WTC11 (cell line): Measurements from ENCODE around the gene CPT1A. TPM values are rescaled to one million over a fixed set of nuclear protein-coding genes. Genes with fewer than 3 reads are reported as not detected.

Experiments
- ATAC-seq: fragments of 200-7000 bp; cut with Tn5 transposase; 2 replicates; pipeline ENCODE4 v1.10.0; 2021; ENCODE audit warnings: mild to moderate bottlenecking, moderate library complexity
- CTCF ChIA-PET: fragments of 300-600 bp; sonication (Branson Sonifier 250); formaldehyde crosslinking; loops from one replicate; lab custom pipeline; 2021; ENCODE audit warnings: antibody characterized with exemption; lab: Charles Lee
- POLR2A ChIA-PET: fragments of 350-600 bp; sonication (Branson Sonifier 250); formaldehyde crosslinking; loops from one replicate; lab custom pipeline; 2021; ENCODE audit warnings: antibody characterized with exemption; lab: Charles Lee
- DNase-seq: peaks from one replicate; pipeline ENCODE4 v3.0.0; 2021; ENCODE audit warnings: low spot score
- H3K27ac Mint-ChIP-seq: 2 replicates; pipeline ENCODE4 v1.8.0; 2021; ENCODE audit warnings: mixed read lengths
- H3K27me3 Mint-ChIP-seq: 2 replicates; pipeline ENCODE4 v1.8.0; 2021; ENCODE audit warnings: low read depth, mild to moderate bottlenecking, moderate library complexity, mixed read lengths
- H3K36me3 Mint-ChIP-seq: 2 replicates; pipeline ENCODE4 v1.8.0; 2021; ENCODE audit warnings: mixed read lengths
- H3K4me1 Mint-ChIP-seq: 2 replicates; pipeline ENCODE4 v1.8.0; 2022; ENCODE audit warnings: mixed read lengths
- H3K4me3 Mint-ChIP-seq: 2 replicates; pipeline ENCODE4 v1.8.0; 2021; ENCODE audit warnings: mild to moderate bottlenecking, moderate library complexity, mixed read lengths
- H3K9me3 Mint-ChIP-seq: 2 replicates; pipeline ENCODE4 v1.8.0; 2021; ENCODE audit warnings: mixed read lengths
- CDX4 ChIP-seq: fragments of 250-450 bp; sonication (Bioruptor Pico); IDR thresholded peaks from 2 replicates; pipeline ENCODE4 v1.9.0; 2021; ENCODE audit warnings: moderate library complexity, mild to moderate bottlenecking, inconsistent platforms, borderline replicate concordance
- CREB1 ChIP-seq: sonication (generic); formaldehyde crosslinking; IDR thresholded peaks from 2 replicates; pipeline ENCODE4 v1.8.0; 2023; ENCODE audit warnings: mild to moderate bottlenecking, missing genetic modification reagents
- CREM ChIP-seq: sonication (generic); formaldehyde crosslinking; IDR thresholded peaks from 2 replicates; pipeline ENCODE4 v1.8.1; 2022; ENCODE audit warnings: mild to moderate bottlenecking, missing genetic modification reagents, moderate library complexity
- E2F1 ChIP-seq: sonication (generic); formaldehyde crosslinking; IDR thresholded peaks from 2 replicates; pipeline ENCODE4 v1.8.0; 2022; ENCODE audit warnings: mild to moderate bottlenecking, missing genetic modification reagents
- ELF4 ChIP-seq: sonication (generic); formaldehyde crosslinking; IDR thresholded peaks from 2 replicates; pipeline ENCODE4 v1.8.1; 2022; ENCODE audit warnings: low read depth, mild to moderate bottlenecking, moderate library complexity, missing genetic modification reagents
- ERG ChIP-seq: fragments of 250-450 bp; sonication (Bioruptor Pico); IDR thresholded peaks from 2 replicates; pipeline ENCODE4 v1.8.0; 2021; ENCODE audit warnings: mild to moderate bottlenecking
- ESRRA ChIP-seq: sonication (generic); formaldehyde crosslinking; IDR thresholded peaks from 2 replicates; pipeline ENCODE4 v1.8.1; 2022; ENCODE audit warnings: mild to moderate bottlenecking, missing genetic modification reagents, borderline replicate concordance
- GRHL2 ChIP-seq: fragments of 250-450 bp; sonication (Bioruptor Pico); IDR thresholded peaks from 2 replicates; pipeline ENCODE4 v1.8.0; 2022; ENCODE audit warnings: mild to moderate bottlenecking, moderate library complexity; ENCODE audit not compliant: insufficient replicate concordance, severe bottlenecking
- MLX ChIP-seq: sonication (generic); formaldehyde crosslinking; IDR thresholded peaks from 2 replicates; pipeline ENCODE4 v1.8.1; 2023; ENCODE audit warnings: mild to moderate bottlenecking, missing genetic modification reagents, moderate library complexity
- MXD4 ChIP-seq: fragments of 250-450 bp; sonication (Bioruptor Pico); IDR thresholded peaks from 2 replicates; pipeline ENCODE4 v1.8.0; 2021; ENCODE audit warnings: mild to moderate bottlenecking, moderate library complexity, borderline replicate concordance
- NFATC4 ChIP-seq: fragments of 250-450 bp; sonication (Bioruptor Pico); IDR thresholded peaks from 2 replicates; pipeline ENCODE4 v1.9.0; 2021; ENCODE audit warnings: mild to moderate bottlenecking
- NR2C2 ChIP-seq: sonication (generic); formaldehyde crosslinking; IDR thresholded peaks from 2 replicates; pipeline ENCODE4 v1.8.0; 2022; ENCODE audit warnings: mild to moderate bottlenecking, missing genetic modification reagents
- SOX15 ChIP-seq: fragments of 250-450 bp; sonication (Bioruptor Pico); IDR thresholded peaks from 2 replicates; pipeline ENCODE4 v1.9.0; 2021; ENCODE audit warnings: mild to moderate bottlenecking
- ZNF138 ChIP-seq: sonication (generic); formaldehyde crosslinking; conservative IDR thresholded peaks from 2 replicates; pipeline ENCODE4 v1.8.1; 2022; ENCODE audit warnings: mild to moderate bottlenecking, moderate library complexity, missing genetic modification reagents
- ZNF232 ChIP-seq: sonication (generic); formaldehyde crosslinking; IDR thresholded peaks from 2 replicates; pipeline ENCODE4 v1.8.0; 2022; ENCODE audit warnings: mild to moderate bottlenecking, missing genetic modification reagents
- ZNF281 ChIP-seq: sonication (generic); formaldehyde crosslinking; IDR thresholded peaks from 2 replicates; pipeline ENCODE4 v1.8.0; 2023; ENCODE audit warnings: mild to moderate bottlenecking, missing genetic modification reagents
- ZNF317 ChIP-seq: sonication (generic); formaldehyde crosslinking; IDR thresholded peaks from 2 replicates; pipeline ENCODE4 v1.8.1; 2023; ENCODE audit warnings: low read depth, mild to moderate bottlenecking, moderate library complexity, missing genetic modification reagents, borderline replicate concordance
- ZNF416 ChIP-seq: fragments of 250-450 bp; sonication (Bioruptor Pico); IDR thresholded peaks from 2 replicates; pipeline ENCODE4 v1.9.0; 2021; ENCODE audit warnings: mild to moderate bottlenecking, inconsistent platforms
- ZNF532 ChIP-seq: fragments of 250-450 bp; sonication (Bioruptor Pico); IDR thresholded peaks from 2 replicates; pipeline ENCODE4 v1.9.0; 2021; ENCODE audit warnings: mild to moderate bottlenecking, borderline replicate concordance
- total RNA-seq: library from RNA; stranded (reverse); gene quantifications from 3 replicates; pipeline ENCODE4 v1.2.3, GENCODE V29; 2021
- TF ChIP-seq, protein P1 (sequence below): sonication (generic); formaldehyde crosslinking; IDR thresholded peaks from 2 replicates; pipeline ENCODE4 v1.8.1; 2023; ENCODE audit warnings: mild to moderate bottlenecking, moderate library complexity, missing genetic modification reagents
- TF ChIP-seq, protein P2 (sequence below): sonication (generic); formaldehyde crosslinking; IDR thresholded peaks from 2 replicates; pipeline ENCODE4 v1.8.1; 2023; ENCODE audit warnings: mild to moderate bottlenecking, missing genetic modification reagents

The CPT1A gene
- total RNA-seq, 1 experiment from 2014 or later: 28.1 TPM

- no peak for TF ChIP-seq MLX (CRISPR knock-in tag)
- TF ChIP-seq ERG: no peak
- no peak for TF ChIP-seq CDX4 (CRISPR knock-in tag)
- no peak for TF ChIP-seq MXD4
- TF ChIP-seq ZNF281 (CRISPR knock-in tag): no peak
- no peak for TF ChIP-seq ELF4 (CRISPR knock-in tag)
Measured at GRCh38 chr11:68872216-68873003, 30.7 kb upstream of the CPT1A start (continued).

GRCh38 chr11:68870470-68870869 is 28.8 kb upstream of the CPT1A start:
- ChIA-PET POLR2A (interaction anchor here (1.1 kb wide), 1 partner anchor 13 kb away, joined by 3 read pairs; no protein-coding TSS in a partner anchor), CTCF (interaction anchor here (1.4 to 1.9 kb wide), 2 partner anchors 20 to 72 kb away, joined by 3 to 11 read pairs; no protein-coding TSS in a partner anchor)

More at GRCh38 chr11:68870470-68870869, 28.8 kb upstream of the CPT1A start:
- DNase-seq (no peak), ATAC-seq (no peak; the same call in 1 of the 2 replicates)
- no peak overlapping the region; the same call in 1 of the 2 replicates for H3K27ac Mint-ChIP-seq
- H3K9me3 Mint-ChIP-seq: no peaks in the 10 kb centered on the region
- no peak for TF ChIP-seq ZNF532 (CRISPR knock-in tag)
- no peak for TF ChIP-seq CREM (CRISPR knock-in tag)
- TF ChIP-seq, protein P1, sequence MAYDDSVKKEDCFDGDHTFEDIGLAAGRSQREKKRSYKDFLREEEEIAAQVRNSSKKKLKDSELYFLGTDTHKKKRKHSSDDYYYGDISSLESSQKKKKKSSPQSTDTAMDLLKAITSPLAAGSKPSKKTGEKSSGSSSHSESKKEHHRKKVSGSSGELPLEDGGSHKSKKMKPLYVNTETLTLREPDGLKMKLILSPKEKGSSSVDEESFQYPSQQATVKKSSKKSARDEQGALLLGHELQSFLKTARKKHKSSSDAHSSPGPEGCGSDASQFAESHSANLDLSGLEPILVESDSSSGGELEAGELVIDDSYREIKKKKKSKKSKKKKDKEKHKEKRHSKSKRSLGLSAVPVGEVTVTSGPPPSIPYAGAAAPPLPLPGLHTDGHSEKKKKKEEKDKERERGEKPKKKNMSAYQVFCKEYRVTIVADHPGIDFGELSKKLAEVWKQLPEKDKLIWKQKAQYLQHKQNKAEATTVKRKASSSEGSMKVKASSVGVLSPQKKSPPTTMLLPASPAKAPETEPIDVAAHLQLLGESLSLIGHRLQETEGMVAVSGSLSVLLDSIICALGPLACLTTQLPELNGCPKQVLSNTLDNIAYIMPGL (CRISPR knock-in tag): no peak
- TF ChIP-seq, protein P2, sequence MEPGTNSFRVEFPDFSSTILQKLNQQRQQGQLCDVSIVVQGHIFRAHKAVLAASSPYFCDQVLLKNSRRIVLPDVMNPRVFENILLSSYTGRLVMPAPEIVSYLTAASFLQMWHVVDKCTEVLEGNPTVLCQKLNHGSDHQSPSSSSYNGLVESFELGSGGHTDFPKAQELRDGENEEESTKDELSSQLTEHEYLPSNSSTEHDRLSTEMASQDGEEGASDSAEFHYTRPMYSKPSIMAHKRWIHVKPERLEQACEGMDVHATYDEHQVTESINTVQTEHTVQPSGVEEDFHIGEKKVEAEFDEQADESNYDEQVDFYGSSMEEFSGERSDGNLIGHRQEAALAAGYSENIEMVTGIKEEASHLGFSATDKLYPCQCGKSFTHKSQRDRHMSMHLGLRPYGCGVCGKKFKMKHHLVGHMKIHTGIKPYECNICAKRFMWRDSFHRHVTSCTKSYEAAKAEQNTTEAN (CRISPR knock-in tag): no peak
- TF ChIP-seq ZNF317 (CRISPR knock-in tag): no peak
- TF ChIP-seq ZNF138 (CRISPR knock-in tag): no peak
- TF ChIP-seq CREB1 (CRISPR knock-in tag): no peak
- no peak for TF ChIP-seq E2F1
- no peak for TF ChIP-seq NFATC4 (CRISPR knock-in tag)
- no peak for TF ChIP-seq ZNF416 (CRISPR knock-in tag)
- TF ChIP-seq ESRRA (CRISPR knock-in tag): no peak
- no peak for TF ChIP-seq NR2C2
- no peak for TF ChIP-seq GRHL2
- no peak for TF ChIP-seq ZNF232 (CRISPR knock-in tag)
- no peak for TF ChIP-seq SOX15
- H3K4me3 Mint-ChIP-seq: no peak overlapping the region
- H3K36me3 Mint-ChIP-seq: no peaks in the 10 kb centered on the region
- peaks cover 25% of the 10 kb centered on the region for H3K4me1 Mint-ChIP-seq
- no peaks in the 10 kb centered on the region for H3K27me3 Mint-ChIP-seq
